ENCODE measurements around the gene B4GALNT4.
A peak's percentile ranks its signal among the peaks of the same experiment; 100 is the strongest.
"Not testable (repeated sequence)": the region's sequence is repeated elsewhere in the genome, so short reads cannot be mapped to it uniquely, and the experiment has no call there.

Gene B4GALNT4

DNA sequence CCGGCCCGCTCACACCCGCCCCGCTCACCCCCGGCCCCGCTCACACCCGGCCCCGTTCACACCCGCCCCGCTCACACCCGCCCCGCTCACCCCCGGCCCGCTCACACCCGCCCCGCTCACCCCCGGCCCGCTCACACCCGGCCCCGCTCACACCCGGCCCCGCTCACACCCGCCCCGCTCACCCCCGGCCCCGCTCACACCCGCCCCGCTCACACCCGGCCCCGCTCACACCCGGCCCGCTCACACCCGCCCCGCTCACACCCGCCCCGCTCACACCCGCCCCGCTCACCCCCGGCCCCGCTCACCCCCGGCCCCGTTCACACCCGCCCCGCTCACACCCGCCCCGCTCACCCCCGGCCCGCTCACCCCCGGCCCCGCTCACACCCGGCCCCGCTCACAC is 31.9 kb downstream of the B4GALNT4 start:
- H3K27ac ChIP-seq (ENCODE audit: low read length); H3K9me3 ChIP-seq (ENCODE audit: control insufficient read depth in 1 of 2, low read length in 2 of 2); H3K27me3 ChIP-seq (ENCODE audit: low read depth, low read length); H3K36me3 ChIP-seq (ENCODE audit: control insufficient read depth in 1 of 2, insufficient read depth in 2 of 2, low read length in 2 of 2); H3K4me3 ChIP-seq (ENCODE audit: low read depth in 1 of 2, low read length in 2 of 2): not testable (repeated sequence)
- peaks cover 0 to 15% of the 10 kb centered on the region in 2 donors for H3K4me1 ChIP-seq (ENCODE audit: control insufficient read depth in 1 of 2, insufficient read depth in 2 of 2, low read length in 2 of 2)

DNA sequence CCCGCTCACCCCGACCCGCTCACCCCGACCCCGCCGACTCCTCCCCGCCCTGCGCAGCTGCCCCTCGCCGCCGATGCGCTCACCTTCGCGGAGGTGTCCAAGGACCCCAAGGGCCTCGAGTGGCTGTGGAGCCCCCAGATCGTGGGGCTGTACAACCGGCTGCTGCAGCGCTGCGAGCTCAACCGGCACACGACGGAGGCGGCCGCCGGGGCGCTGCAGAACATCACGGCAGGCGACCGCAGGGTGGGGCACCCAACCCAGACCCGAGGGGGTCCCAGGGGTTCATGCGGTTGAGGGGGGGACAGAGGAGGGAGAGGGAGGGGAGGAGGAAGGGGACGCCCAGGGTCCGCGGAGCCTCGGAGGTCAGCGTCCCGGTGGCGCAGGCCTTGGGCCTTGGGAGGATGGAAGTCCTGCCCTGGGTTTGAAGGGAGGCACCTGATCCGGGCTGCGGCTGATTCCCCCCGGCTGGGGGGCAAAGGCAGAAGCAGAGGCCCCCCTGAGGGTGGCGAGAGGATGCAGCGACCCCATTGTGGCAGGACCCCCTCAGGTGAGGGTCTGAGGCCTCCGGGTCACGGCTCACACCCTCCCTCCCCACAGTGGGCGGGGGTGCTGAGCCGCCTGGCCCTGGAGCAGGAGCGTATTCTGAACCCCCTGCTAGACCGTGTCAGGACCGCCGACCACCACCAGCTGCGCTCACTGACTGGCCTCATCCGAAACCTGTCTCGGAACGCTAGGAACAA is 33.9 kb downstream of the B4GALNT4 start:
- peaks cover 0 to 15% of the 10 kb centered on the region in 2 donors for H3K4me1 ChIP-seq (ENCODE audit: control insufficient read depth in 1 of 2, insufficient read depth in 2 of 2, low read length in 2 of 2)
- H3K9me3 ChIP-seq (ENCODE audit: control insufficient read depth in 1 of 2, low read length in 2 of 2): no peaks in the 10 kb centered on the region
- no peaks in the 10 kb centered on the region for H3K36me3 ChIP-seq (ENCODE audit: control insufficient read depth in 1 of 2, insufficient read depth in 2 of 2, low read length in 2 of 2)
- H3K4me3 ChIP-seq (ENCODE audit: low read depth in 1 of 2, low read length in 2 of 2): no peak overlapping the region
- no peak overlapping the region for H3K27ac ChIP-seq (ENCODE audit: low read length)
- no peaks in the 10 kb centered on the region for H3K27me3 ChIP-seq (ENCODE audit: low read depth, low read length)

DNA sequence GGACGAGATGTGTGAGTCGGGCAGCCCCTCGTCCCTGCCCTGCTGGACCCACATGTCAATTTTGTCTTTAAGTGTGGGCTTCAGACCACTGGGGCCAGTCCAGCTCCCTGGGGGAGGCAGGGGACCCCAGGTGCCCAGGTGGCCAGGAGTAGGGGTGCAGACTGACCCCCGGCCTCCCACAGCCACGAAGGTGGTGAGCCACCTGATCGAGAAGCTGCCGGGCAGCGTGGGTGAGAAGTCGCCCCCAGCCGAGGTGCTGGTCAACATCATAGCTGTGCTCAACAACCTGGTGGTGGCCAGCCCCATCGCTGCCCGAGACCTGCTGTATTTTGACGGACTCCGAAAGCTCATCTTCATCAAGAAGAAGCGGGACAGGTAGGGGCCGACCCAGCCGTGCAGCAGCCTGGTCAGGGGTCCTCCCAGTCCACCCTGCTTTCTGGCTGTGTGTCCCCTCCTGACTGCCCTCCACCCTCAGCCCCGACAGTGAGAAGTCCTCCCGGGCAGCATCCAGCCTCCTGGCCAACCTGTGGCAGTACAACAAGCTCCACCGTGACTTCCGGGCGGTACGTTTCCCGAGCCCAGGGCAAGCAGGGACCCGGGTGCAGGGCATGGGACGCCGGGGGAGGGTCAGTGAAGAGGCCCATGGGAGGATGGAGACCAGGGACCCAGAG is 34.6 kb downstream of the B4GALNT4 start:
- Histone ChIP-seq H3K27me3 (ENCODE audit: low read depth, low read length) (no peaks in the 10 kb centered on the region), H3K27ac (ENCODE audit: low read length) (no peak overlapping the region), H3K9me3 (ENCODE audit: control insufficient read depth in 1 of 2, low read length in 2 of 2) (no peaks in the 10 kb centered on the region), H3K36me3 (ENCODE audit: control insufficient read depth in 1 of 2, insufficient read depth in 2 of 2, low read length in 2 of 2) (no peaks in the 10 kb centered on the region), H3K4me1 (ENCODE audit: control insufficient read depth in 1 of 2, insufficient read depth in 2 of 2, low read length in 2 of 2) (peaks cover 0 to 15% of the 10 kb centered on the region in 2 donors), H3K4me3 (ENCODE audit: low read depth in 1 of 2, low read length in 2 of 2) (no peak overlapping the region)

DNA sequence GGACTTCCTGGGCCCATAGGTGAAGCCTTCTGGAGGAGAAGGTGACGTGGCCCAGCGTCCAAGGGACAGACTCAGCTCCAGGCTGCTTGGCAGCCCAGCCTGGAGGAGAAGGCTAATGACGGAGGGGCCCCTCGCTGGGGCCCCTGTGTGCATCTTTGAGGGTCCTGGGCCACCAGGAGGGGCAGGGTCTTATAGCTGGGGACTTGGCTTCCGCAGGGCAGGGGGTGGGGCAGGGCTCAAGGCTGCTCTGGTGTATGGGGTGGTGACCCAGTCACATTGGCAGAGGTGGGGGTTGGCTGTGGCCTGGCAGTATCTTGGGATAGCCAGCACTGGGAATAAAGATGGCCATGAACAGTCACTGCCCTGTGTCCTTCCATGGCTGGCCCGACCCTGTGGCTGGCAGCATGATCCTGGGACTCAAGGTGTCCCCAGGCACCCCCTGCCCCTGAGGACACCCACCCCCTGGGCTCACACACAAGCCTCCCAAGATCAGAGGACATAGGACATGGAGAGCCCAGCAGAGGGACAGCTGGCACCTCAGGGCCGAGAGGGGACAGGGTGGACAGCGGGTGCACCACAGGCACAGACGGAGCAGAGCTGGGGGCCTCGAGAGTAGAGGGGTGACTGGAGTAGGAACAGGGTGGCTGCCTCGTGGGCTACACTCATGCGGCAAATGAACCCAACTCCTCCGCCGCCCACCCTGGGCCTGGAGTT is 35.4 kb downstream of the B4GALNT4 start:
- peaks cover 0 to 15% of the 10 kb centered on the region in 2 donors for H3K4me1 ChIP-seq (ENCODE audit: control insufficient read depth in 1 of 2, insufficient read depth in 2 of 2, low read length in 2 of 2)
- no peak overlapping the region for H3K27ac ChIP-seq (ENCODE audit: low read length)
- H3K27me3 ChIP-seq (ENCODE audit: low read depth, low read length): no peaks in the 10 kb centered on the region
- no peak overlapping the region for H3K4me3 ChIP-seq (ENCODE audit: low read depth in 1 of 2, low read length in 2 of 2)
- no peaks in the 10 kb centered on the region for H3K9me3 ChIP-seq (ENCODE audit: control insufficient read depth in 1 of 2, low read length in 2 of 2)
- no peaks in the 10 kb centered on the region for H3K36me3 ChIP-seq (ENCODE audit: control insufficient read depth in 1 of 2, insufficient read depth in 2 of 2, low read length in 2 of 2)

DNA sequence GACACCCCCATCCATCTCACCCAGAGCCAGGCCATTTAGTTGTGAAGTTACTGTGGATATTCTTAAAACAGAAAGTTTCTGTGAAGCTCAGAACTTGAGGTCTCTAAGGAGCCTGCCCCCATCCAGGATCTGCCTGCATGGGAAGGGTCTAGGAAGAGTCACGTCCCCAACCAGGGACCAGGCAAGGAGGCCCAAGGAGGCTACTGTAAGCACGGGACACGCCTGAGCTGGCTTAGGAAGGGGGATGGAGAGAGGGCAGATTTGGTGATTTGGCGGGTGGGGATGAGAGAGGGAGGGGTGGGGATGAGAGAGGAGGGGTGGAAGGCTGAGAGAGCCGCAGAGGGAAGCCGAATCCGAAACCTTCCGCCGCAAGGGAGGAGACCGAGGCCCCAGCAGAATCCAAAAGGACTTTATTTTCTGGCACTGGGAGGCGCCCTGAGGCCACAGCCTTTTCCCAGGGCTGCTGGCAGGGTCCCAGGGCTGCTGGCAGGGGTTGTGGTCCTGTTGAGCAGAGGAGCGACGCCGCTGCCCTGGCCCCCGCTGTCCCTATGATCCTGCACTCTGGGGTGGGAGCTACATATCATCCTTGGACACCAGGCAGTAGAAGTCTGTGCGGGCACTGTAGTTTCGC is 36.1 kb downstream of the B4GALNT4 start:
- Histone ChIP-seq H3K4me1 (ENCODE audit: control insufficient read depth in 1 of 2, insufficient read depth in 2 of 2, low read length in 2 of 2) (peaks cover 0 to 15% of the 10 kb centered on the region in 2 donors), H3K36me3 (ENCODE audit: control insufficient read depth in 1 of 2, insufficient read depth in 2 of 2, low read length in 2 of 2) (no peaks in the 10 kb centered on the region), H3K4me3 (ENCODE audit: low read depth in 1 of 2, low read length in 2 of 2) (peak overlapping the region in 1 of 2 donors; percentile 74), H3K27me3 (ENCODE audit: low read depth, low read length) (no peaks in the 10 kb centered on the region), H3K27ac (ENCODE audit: low read length) (no peak overlapping the region), H3K9me3 (ENCODE audit: control insufficient read depth in 1 of 2, low read length in 2 of 2) (no peaks in the 10 kb centered on the region)

DNA sequence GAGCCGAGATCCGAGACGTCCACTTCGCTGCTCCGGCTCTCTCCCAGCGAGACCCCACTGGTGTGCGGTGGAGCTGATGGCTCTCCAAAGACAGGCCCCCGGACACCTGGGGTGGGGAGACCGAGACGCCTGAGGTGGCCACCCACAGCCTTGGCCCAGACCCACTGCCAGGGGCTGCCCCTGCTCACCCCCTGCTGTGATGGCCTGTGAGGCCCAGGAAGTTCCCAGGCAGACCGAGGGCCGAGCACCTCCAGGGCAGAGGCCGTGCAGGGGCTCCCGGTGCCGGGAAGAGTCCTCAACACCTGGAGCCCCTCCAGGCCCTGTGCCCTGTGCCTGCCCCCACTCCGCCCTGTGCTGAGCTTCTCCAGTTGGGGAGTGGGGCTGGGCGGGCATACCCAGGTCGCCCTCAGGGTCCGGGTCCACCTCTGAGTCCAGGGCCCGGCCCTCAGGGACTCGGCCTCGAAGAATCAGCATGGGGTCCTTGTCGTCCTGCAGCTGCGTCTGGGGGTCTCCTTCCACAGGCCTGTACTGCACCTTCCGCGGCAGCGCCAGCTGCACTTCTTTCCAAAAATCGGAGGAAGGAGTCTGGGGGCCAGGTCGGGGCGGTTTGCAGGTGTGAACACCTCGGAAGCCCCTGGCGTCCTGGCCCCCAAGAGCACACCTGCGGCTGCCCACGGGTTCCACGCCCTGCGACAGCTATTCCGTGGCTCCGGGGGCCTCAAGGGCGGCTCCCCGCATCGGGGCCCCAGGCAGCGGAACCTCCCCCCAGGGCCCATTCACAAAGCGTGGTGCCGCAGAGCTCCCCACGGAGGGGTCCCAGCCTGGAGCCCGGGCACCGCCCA is 36.9 kb downstream of the B4GALNT4 start:
- Histone ChIP-seq H3K27me3 (ENCODE audit: low read depth, low read length) (no peaks in the 10 kb centered on the region), H3K9me3 (ENCODE audit: control insufficient read depth in 1 of 2, low read length in 2 of 2) (no peaks in the 10 kb centered on the region), H3K4me3 (ENCODE audit: low read depth in 1 of 2, low read length in 2 of 2) (peak overlapping the region; percentile 33 to 74), H3K4me1 (ENCODE audit: control insufficient read depth in 1 of 2, insufficient read depth in 2 of 2, low read length in 2 of 2) (peaks cover 0 to 15% of the 10 kb centered on the region in 2 donors), H3K36me3 (ENCODE audit: control insufficient read depth in 1 of 2, insufficient read depth in 2 of 2, low read length in 2 of 2) (no peaks in the 10 kb centered on the region), H3K27ac (ENCODE audit: low read length) (no peak overlapping the region)

DNA sequence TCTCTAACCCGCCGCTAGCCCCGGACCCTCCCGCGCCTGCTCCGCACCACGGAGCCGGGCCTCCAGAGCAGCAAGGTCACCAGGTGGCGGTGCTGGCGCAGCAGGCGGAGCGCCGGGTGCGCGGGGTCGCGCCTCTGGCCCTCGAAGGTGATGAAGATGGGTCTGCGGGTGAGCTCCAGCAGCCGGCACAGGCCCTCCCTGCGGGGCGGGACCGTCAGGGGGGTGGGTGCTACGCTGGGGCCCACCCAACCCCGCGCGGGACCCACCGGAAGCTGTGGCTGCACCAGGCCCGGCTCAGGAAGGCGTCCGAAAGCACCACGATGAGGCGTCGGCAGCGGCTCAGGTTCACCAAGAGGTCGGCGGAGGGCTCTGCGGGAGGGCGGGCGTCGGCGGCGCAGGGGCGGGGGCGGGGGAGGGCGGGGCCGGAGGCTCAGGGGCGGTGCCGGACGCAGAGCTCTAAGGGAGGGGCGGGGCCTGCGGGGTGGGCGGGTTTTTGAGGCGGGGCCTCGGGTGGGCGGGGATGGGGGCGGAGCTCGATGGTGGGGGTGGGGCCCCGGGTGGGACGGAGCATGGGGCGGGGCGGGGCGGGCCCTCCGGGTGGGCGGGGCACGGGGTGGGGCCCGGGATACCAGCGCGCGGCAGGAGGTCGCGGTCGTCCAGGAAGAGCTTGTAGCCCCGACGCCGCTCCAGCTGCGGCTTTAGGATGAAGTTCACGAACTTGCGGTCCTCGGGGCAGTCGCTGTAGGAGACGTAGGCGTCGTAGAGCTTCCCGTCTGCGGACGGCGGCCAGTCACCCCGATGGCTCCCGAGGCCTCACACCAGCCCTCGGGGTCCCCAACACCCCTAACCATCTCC is 37.7 kb downstream of the B4GALNT4 start:
- no peaks in the 10 kb centered on the region for H3K9me3 ChIP-seq (ENCODE audit: control insufficient read depth in 1 of 2, low read length in 2 of 2)
- peak overlapping the region; percentile 33 to 74 for H3K4me3 ChIP-seq (ENCODE audit: low read depth in 1 of 2, low read length in 2 of 2)
- no peak overlapping the region for H3K27ac ChIP-seq (ENCODE audit: low read length)
- H3K36me3 ChIP-seq (ENCODE audit: control insufficient read depth in 1 of 2, insufficient read depth in 2 of 2, low read length in 2 of 2): no peaks in the 10 kb centered on the region
- no peaks in the 10 kb centered on the region for H3K27me3 ChIP-seq (ENCODE audit: low read depth, low read length)
- peaks cover 0 to 15% of the 10 kb centered on the region in 2 donors for H3K4me1 ChIP-seq (ENCODE audit: control insufficient read depth in 1 of 2, insufficient read depth in 2 of 2, low read length in 2 of 2)

DNA sequence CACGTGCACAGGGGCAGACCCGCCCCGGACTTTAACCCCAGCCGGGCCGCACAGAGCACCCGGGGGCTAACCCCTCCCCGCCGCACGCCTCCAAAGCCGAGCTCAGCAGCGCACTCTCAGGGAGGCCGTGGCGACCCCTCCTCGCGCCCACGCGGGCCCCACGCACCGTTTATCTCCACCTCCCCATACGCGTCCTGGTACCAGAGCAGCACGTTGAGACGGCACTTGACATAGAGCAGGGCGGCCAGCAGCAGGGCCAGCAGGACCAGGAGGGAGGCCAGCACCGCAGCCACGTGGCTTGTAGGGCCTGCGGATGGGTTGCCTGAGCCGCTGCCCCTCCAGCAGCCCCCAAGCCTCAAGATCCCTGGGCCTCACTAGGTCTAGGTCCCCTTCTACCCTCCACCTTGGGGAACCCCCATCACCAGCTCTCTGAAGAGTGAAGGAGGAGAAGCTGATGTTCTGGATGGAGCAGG is 38.4 kb downstream of the B4GALNT4 start:
- H3K27me3 ChIP-seq (ENCODE audit: low read depth, low read length): no peaks in the 10 kb centered on the region
- no peaks in the 10 kb centered on the region for H3K9me3 ChIP-seq (ENCODE audit: control insufficient read depth in 1 of 2, low read length in 2 of 2)
- H3K27ac ChIP-seq (ENCODE audit: low read length): no peak overlapping the region
- H3K36me3 ChIP-seq (ENCODE audit: control insufficient read depth in 1 of 2, insufficient read depth in 2 of 2, low read length in 2 of 2): no peaks in the 10 kb centered on the region
- peaks cover 0 to 15% of the 10 kb centered on the region in 2 donors for H3K4me1 ChIP-seq (ENCODE audit: control insufficient read depth in 1 of 2, insufficient read depth in 2 of 2, low read length in 2 of 2)
- peak overlapping the region in 1 of 2 donors; percentile 38 for H3K4me3 ChIP-seq (ENCODE audit: low read depth in 1 of 2, low read length in 2 of 2)

DNA sequence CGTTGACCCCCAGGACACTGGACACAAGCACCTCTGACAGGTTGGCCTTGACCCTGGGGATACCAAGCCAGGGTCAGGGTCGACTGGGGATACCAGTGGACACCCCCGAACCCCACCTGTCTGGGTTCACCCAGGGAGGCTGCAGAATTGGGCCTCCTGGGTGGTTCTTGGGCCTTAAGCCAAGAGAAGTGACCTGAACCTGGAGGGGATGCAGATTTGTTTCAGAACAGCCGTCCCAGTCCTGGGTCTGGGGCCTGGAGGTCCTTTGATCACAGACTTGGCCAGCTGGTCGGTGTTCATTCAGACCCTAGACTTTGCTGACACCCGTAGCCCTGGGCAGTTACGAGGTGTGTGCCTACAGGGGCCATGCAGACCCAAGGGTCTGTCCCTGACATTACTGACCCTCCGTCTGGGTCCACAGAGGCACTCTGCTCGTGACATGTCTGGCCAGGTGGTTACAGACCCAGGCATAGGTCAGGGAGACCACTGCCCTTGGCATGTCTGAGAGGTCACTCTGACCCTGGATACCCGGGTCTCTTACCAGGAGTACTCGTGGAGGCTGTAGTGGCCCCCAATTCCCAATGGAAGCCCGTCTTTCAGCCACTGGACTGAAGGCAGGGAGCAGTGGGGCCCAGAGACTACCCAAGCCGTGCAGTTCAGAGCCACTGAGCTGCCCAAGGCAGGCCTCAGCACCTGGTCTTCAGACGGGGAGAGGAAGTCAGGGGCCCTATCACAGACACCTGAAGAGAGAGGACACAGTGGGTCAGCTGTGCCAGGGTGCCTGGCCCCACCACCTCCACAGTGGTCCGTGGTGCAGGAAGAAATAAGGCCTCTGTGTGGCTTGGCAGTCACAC is 39.1 kb downstream of the B4GALNT4 start:
- no peak overlapping the region for H3K27ac ChIP-seq (ENCODE audit: low read length)
- H3K4me3 ChIP-seq (ENCODE audit: low read depth in 1 of 2, low read length in 2 of 2): no peak overlapping the region

More for the DNA sequence above, 39.1 kb downstream of the B4GALNT4 start:
- Histone ChIP-seq H3K9me3 (ENCODE audit: control insufficient read depth in 1 of 2, low read length in 2 of 2) (no peaks in the 10 kb centered on the region), H3K36me3 (ENCODE audit: control insufficient read depth in 1 of 2, insufficient read depth in 2 of 2, low read length in 2 of 2) (no peaks in the 10 kb centered on the region), H3K4me1 (ENCODE audit: control insufficient read depth in 1 of 2, insufficient read depth in 2 of 2, low read length in 2 of 2) (peaks cover 0 to 15% of the 10 kb centered on the region in 2 donors), H3K27me3 (ENCODE audit: low read depth, low read length) (no peaks in the 10 kb centered on the region)
